GM18867 (cell line): ENCODE measurements around the gene CCDC40.

Experiments
- ATAC-seq: cut with Tn5 transposase; IDR thresholded peaks from one replicate; pipeline ENCODE4 v1.9.1; 2021; ENCODE audit warnings: mild to moderate bottlenecking, moderate library complexity; ENCODE audit not compliant: unreplicated experiment

The CCDC40 gene

DNA sequence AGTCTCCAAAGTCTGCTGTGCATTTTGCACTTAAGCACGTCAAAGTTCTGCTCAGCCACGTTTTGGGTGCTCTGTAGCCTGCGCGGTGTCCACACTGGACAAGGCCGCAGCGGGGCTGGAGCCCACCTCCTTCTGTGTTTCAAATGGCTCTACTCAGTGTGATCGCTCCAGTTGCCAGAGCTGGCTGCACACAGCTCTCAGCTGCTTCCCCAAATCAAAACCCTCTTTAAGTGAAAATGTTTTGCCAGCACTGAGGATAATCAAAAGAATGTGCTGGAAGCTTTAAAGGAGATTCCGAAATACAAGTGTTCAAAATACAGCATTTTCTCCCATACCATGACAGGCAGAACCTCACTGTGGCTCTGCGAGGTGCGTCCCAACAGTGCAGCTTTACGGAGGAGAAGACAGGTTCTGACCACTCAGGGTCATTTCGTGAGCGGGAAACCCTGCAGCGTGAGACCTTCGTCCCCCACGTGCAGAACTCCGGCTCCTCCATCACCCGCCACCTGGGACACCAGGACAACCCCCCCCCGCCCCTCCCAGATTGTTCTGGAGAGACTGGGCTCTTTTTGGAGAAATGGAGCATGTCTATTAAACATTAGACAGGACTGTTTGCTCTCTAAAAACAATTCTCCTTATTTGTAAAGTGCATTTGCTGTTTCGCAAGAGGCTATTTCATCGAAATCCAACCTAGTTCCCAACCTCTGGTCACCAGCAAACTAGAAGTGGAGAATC lies 17.4 kb upstream of the CCDC40 start:
- ATAC-seq: no peak

DNA sequence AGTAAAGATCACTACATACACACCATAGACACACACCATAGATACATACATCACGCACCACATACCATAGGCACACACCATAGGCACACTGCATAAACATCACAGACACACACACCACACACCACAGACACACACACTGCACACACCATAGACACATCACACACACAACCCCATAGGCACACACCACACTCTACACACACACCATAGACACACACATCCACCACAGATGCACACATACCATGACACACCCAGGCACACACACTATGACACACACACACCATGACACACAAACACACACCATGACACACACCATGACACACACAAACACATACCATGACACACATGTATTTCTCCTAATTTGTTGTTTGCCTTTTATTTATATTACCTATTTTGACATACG lies 14.8 kb upstream of the CCDC40 start:
- no peak for ATAC-seq

GRCh38 chr17:80023481-80024205 lies 12.8 kb upstream of the CCDC40 start:
- no peak for ATAC-seq

GRCh38 chr17:80024206-80024972 lies 12.1 kb upstream of the CCDC40 start:
- ATAC-seq: no peak

DNA sequence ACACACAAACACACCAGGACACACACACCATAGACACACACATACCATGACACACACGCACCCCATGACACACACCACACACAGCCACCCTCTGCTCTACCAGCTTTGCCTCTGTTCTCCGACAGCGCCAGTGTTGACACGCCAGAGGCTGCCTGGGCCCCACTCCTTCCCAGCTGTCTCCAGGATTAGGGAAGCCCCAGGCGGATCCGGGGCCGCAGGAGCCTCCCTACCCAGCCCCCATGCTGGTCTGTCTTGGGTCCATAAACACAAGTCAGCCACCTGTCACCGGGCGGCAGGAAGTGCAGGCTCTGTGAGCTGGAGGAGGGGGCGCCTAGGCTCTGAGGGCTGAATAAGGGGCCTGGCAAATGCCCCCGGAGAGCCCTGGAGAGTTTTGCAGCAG lies 11.3 kb upstream of the CCDC40 start:
- no peak for ATAC-seq

- no peak for ATAC-seq
Observed at GRCh38 chr17:80025796-80026195, 10.6 kb upstream of the CCDC40 start.

GRCh38 chr17:80026359-80027042 lies 9.9 kb upstream of the CCDC40 start:
- ATAC-seq: no peak

GRCh38 chr17:80027043-80027435 lies 9.4 kb upstream of the CCDC40 start:
- ATAC-seq: no peak

- ATAC-seq: no peak
Observed at GRCh38 chr17:80028030-80028429, 8.4 kb upstream of the CCDC40 start.

GRCh38 chr17:80029258-80029974 lies 7.0 kb upstream of the CCDC40 start:
- no peak for ATAC-seq

DNA sequence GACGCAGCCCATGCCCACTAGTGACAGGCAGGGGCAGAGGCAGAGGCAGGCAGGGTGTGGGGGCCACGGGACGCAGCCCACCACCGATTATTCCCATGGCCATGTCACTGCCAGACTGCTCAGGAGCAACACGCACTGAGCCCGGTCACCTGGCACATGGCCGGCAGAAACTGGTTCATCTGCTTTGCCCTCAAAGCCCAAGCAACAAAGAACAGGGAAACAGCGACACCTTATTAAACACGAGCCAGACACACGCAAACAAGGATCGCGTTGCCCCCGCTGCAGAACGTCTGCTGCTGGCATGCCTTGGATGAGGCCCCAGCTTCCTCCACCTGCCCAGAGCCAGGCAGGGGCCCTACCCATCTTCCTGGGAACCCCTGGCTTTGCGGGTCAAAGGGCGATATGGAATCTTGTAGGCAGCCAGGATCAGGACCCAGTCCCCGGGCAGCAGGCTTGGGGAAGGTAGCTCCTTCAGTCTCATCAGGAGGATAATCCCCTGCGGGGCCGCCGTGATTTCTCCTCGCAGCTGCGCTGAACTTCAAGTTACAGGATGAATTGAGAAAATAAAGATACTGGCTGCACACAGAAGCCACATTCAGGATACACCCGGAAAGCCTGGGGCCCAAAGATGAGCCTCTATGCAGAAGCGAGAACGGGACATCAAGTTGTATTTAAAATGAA lies 5.6 kb upstream of the CCDC40 start:
- no peak for ATAC-seq

DNA sequence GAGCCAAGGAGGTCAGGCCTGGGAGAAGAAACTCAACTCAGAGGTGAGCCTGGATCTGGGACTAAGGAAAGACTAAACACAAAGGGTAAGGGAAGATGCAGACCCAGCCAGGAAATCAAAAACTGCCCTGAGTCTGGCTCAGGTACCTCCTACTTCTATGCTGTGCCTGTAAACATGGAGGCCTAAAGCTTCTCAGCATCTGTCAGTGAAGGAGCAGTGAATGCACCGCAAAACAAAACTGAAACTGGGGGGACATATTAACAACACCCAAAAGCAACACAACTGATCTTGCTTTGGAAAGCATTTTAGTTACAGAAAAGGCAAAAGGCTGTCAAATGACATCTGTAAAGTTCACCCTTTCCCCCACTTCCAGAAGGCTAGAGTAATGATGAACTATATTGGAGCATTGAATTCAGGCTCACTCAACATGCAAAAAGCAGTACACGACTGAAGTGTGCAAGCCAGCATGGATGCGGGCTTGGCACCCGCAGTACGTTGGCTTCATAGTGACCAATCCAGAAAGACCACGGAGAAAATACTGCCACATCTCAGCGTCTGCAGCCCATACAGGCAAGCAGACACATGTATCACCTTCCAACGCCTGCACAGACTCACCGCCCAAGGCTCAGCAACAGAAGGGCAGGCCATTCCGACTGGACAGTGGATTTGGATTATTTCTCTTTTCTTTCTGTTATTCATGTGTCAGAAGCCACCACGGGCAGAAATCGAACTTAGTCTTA lies 4.6 kb upstream of the CCDC40 start:
- no peak for ATAC-seq

- no peak for ATAC-seq
Observed at GRCh38 chr17:80032614-80033171, 3.7 kb upstream of the CCDC40 start.

DNA sequence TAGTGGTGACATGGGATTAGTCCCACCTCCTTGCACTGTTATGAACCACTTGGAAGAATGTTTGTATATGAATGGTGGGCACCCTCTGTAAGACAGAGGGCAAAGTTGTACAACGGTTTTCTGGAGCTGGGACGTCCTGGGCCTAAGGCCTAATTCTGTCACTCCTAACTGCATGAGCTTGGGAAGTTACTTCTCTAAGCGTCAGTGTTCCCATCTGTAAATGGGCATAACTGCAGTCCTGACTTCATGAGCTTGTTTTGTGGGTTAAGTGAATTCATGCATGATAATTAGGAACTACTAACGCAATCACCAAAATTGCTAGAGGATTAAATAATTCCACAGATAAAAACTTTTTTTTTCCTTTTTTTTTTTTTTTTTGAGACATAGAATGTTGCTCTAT lies 2.6 kb upstream of the CCDC40 start:
- no peak for ATAC-seq

- ATAC-seq: peak; percentile 17
Observed at GRCh38 chr17:80034791-80035686, 1.4 kb upstream of the CCDC40 start.

GRCh38 chr17:80035687-80035936 lies 830 bp upstream of the CCDC40 start, which contains the start of gene TBC1D16:
TBC1D16 (minus strand) TSS chr17:80035872; CDS start chr17:80013547, 22,325 bp downstream.
- no peak for ATAC-seq

DNA sequence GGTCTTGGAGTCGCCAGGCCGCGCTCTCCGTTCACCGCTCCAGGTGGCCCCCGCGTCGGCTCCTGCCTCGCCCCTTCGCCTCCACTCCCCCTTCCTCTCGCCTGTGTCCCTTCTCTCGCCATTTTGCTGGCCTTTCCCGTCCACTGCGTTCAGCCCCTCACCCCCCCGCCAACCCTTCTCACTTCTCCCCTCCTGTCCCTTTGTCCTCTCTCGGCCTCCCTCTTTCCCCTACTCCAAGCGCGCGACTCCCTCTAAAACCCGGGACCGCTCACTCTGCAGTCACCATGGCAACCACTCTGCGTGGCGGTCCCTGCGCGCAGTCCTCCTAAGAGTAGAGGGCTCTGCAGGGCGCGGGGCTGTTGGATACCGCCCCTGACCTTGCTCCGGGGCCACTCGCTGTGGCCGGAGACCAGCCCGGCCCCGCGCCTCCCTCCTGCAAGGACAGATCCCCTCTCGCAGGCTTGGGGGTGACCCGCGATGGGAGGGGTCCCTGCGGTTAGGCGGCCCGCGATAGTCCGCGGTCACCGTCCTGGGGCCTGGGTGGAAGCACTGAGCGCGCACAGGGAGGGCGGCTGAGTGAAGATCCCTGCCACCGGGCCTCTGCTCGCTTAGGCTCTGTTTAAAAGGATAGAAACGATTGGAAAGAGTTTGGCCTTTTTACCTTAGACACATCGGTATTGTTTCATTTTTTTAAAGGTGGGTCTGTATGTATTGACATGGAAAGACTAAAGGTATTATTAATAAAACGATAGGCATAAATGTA lies 454 bp downstream of the CCDC40 start:
- no peak for ATAC-seq
